Measurements from ENCODE around the gene GHDC.
A peak's percentile ranks its signal among the peaks of the same experiment; 100 is the strongest.
"Not testable (repeated sequence)": the region's sequence is repeated elsewhere in the genome, so short reads cannot be mapped to it uniquely, and the experiment has no call there.

The GHDC gene

DNA sequence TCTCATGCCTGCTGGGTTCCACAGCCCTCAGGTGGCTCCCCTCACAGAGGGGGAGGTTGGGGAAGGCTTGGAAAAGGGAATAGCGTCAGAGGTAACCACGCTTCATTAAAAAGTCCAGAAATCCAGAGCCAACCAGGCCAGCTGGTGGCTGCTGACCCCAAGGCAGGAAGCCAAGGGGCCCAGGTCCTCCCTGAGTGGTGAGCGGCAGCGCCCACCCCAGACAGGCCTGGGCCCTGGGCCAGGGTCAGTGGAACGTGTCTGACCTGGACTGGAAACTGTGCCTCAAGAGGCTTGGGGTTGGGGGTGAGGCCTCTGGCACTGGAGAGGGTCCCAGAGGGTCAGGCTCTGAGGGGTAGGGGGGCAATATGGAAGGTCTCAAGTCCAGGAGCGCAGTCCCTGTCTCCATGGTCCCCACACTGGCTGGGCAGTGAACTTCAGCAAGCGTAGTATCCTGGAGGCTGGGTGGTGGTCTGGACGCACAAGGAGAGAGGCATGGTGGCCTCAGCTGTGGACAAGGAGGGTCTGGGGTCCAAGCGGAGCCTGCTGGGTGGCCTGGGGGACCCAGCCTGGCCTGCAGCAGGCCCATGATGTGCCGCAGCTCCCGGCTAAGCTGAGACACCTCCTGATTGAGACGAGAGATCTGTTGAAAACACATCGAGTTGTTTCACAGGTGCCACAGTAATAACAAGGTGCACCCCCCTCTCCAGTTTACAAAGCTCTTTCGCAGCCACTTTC is 34.3 kb downstream of the GHDC start:
- POLR2A ChIA-PET = interaction anchor here (1.1 to 1.4 kb wide), 2 partner anchors 39 to 142 kb away, joined by 4 read pairs; partner anchors contain the start of genes DNAJC7 and KAT2A

DNA sequence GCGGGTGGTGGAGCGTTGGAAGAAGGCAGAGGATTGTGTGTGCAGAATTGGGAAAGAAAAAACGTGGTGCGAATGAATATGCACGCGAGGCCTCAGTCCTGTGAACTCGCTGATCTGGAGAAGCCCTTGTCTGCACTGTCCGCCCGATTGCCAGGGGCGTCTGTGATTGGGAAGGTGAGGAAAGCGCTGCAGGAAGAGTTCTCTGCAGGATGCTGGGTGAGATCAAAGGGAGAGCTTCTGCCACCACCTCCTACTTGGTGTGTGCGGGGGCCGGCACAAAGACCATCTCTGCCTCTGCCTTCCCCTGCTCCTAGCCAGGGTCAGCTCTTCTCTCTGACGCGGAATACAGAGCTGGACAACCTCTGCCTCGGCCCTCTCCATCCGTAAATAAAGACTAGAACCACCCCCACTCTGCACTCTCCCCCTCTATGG is 38.7 kb downstream of the GHDC start:
- ChIA-PET POLR2A (interaction anchor here (0.6 to 1.0 kb wide), 2 partner anchors 122 to 138 kb away, joined by 3 read pairs; partner anchors contain the start of gene DNAJC7), CTCF (interaction anchor here (0.7 kb wide), 1 partner anchor 624 kb away, joined by 3 read pairs; no protein-coding TSS in a partner anchor)
- no peak for DNase-seq (ENCODE audit: extremely low spot score)
- TF ChIP-seq ELF4 (IDR thresholded peaks at IDR 0.05) = no peak
- TF ChIP-seq L3MBTL2 (conservative IDR thresholded peaks at IDR 0.05) = peak; percentile 36; the same call in 1 of the 2 replicates

More for the DNA sequence above, 34.3 kb downstream of the GHDC start:
- TF ChIP-seq ARNT (IDR thresholded peaks at IDR 0.05) (no peak), NFRKB (IDR thresholded peaks at IDR 0.05) (no peak), ELF4 (IDR thresholded peaks at IDR 0.05) (no peak), FOXK2 (IDR thresholded peaks at IDR 0.05) (no peak), CTBP1 (IDR thresholded peaks at IDR 0.05; ENCODE audit: borderline replicate concordance) (no peak), FOXA1 (IDR thresholded peaks at IDR 0.05) (no peak)
- DNase-seq (ENCODE audit: extremely low spot score) = no peak
- CTCF ChIA-PET = interaction anchor here (0.6 kb wide), 1 partner anchor 27 kb away, joined by 4 read pairs; no protein-coding TSS in a partner anchor

DNA sequence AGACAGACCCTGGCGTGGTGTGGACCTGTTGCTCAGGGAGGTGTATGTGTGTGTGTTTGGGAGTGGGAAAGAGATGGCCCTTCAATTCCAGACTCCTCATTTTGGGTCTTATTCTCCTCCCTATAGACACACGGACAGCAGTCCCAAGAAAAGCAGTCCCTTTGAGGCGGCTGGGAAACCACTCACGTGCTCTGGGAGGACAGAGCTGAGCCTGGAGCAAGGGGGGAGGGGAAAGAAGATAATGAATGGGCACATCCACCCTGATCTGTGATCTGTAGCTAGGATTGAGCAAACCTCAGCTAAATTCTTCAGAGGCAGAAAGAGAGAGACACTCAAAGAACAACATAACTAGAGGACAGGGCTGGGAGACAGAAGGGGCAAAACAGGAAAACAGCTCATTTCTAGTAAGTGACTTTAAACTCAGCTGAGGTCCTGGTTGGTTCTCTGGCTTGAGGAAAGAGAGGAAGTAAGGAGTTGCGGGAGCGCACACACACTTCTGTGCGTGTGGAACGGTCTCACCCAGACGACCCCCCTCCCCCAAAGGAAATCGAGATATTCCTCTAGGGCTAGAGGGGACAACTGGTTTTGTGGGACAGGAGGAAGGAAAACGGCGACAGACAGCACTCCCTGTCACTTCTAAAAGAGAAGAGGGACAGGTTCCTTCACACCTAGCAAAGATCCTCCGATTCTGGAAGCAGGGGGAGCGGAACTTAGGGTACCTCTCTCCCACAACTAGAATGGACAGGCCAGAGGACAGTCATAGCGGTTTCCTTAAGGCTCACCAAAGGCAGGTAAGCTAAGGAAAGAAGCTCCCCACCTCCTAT is 40.2 kb downstream of the GHDC start:
- ChIA-PET POLR2A (interaction anchor here (0.8 to 1.2 kb wide), 5 partner anchors 11 to 34 kb away, joined by 3 to 4 read pairs (median 4); no protein-coding TSS in a partner anchor), CTCF (interaction anchor here (0.7 to 1.4 kb wide), 3 partner anchors 9 to 12 kb away, joined by 3 to 5 read pairs (median 3); no protein-coding TSS in a partner anchor)
- no peak for DNase-seq (ENCODE audit: extremely low spot score)
- TF ChIP-seq FOXK2 (IDR thresholded peaks at IDR 0.05) (no peak), ZNF384 (IDR thresholded peaks at IDR 0.05) (no peak), ARNT (IDR thresholded peaks at IDR 0.05) (no peak), CTBP1 (IDR thresholded peaks at IDR 0.05; ENCODE audit: borderline replicate concordance) (no peak), ELF4 (IDR thresholded peaks at IDR 0.05) (no peak), HDGF (IDR thresholded peaks at IDR 0.05; ENCODE audit: borderline replicate concordance) (no peak), FOXM1 (IDR thresholded peaks at IDR 0.05; ENCODE audit: borderline replicate concordance) (no peak), SP1 (IDR thresholded peaks at IDR 0.05) (no peak), L3MBTL2 (conservative IDR thresholded peaks at IDR 0.05) (no peak), NFRKB (IDR thresholded peaks at IDR 0.05) (no peak), SUZ12 (IDR thresholded peaks at IDR 0.05) (no peak), LEF1 (IDR thresholded peaks at IDR 0.05; ENCODE audit: borderline replicate concordance) (no peak), FOXA1 (IDR thresholded peaks at IDR 0.05) (no peak), TARDBP (IDR thresholded peaks at IDR 0.05) (no peak), BHLHE40 (IDR thresholded peaks at IDR 0.05; ENCODE audit: borderline replicate concordance) (no peak)
- TF ChIP-seq, protein P1, sequence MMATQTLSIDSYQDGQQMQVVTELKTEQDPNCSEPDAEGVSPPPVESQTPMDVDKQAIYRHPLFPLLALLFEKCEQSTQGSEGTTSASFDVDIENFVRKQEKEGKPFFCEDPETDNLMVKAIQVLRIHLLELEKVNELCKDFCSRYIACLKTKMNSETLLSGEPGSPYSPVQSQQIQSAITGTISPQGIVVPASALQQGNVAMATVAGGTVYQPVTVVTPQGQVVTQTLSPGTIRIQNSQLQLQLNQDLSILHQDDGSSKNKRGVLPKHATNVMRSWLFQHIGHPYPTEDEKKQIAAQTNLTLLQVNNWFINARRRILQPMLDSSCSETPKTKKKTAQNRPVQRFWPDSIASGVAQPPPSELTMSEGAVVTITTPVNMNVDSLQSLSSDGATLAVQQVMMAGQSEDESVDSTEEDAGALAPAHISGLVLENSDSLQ (IDR thresholded peaks at IDR 0.05) = no peak

DNA sequence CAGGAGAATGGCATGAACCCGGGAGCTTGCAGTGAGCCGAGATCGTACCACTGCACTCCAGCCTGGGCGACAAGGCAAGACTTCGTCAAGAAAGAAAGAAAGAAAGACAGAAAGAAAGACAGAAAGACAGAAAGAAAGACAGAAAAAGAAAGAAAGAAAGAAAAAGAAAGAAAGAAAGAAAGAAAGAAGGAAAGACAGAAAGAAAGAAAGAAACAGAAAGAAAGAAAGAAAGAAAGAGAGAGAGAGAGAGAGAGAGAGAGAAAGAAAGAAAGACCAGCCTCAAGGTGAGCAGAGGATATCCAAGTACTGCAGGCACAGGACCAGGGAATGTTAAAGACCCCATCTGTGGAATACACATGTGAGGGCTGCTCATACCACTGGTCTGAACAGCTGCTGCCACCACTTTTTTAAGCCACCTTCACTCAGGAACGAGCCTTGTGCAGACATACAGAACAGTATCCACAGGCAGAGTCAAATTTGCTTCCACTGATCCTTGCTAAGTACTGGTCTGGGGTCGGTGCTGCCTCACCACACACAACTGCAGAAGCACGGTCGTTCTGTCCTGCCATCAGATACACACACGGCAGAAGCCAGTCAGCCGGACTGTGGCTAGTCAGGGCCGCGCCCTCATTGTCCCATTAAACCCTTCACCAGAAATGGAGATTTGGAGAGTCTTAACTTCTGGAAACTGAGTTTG is 47.2 kb downstream of the GHDC start:
- TF ChIP-seq HDGF (IDR thresholded peaks at IDR 0.05; ENCODE audit: borderline replicate concordance) (no peak), SP1 (IDR thresholded peaks at IDR 0.05) (no peak), NFRKB (IDR thresholded peaks at IDR 0.05) (no peak), L3MBTL2 (conservative IDR thresholded peaks at IDR 0.05) (no peak), TARDBP (IDR thresholded peaks at IDR 0.05) (no peak), ELF4 (IDR thresholded peaks at IDR 0.05) (no peak), FOXM1 (IDR thresholded peaks at IDR 0.05; ENCODE audit: borderline replicate concordance) (no peak), FOXK2 (IDR thresholded peaks at IDR 0.05) (no peak), CTBP1 (IDR thresholded peaks at IDR 0.05; ENCODE audit: borderline replicate concordance) (no peak), SUZ12 (IDR thresholded peaks at IDR 0.05) (no peak), ZNF384 (IDR thresholded peaks at IDR 0.05) (no peak), BHLHE40 (IDR thresholded peaks at IDR 0.05; ENCODE audit: borderline replicate concordance) (no peak), FOXA1 (IDR thresholded peaks at IDR 0.05) (no peak), ARNT (IDR thresholded peaks at IDR 0.05) (no peak), LEF1 (IDR thresholded peaks at IDR 0.05; ENCODE audit: borderline replicate concordance) (no peak)
- TF ChIP-seq, protein P1 (IDR thresholded peaks at IDR 0.05) = no peak
- DNase-seq (ENCODE audit: extremely low spot score) = no peak
- ChIA-PET CTCF (interaction anchor here (0.5 to 0.6 kb wide), 2 partner anchors 63 to 174 kb away, joined by 3 read pairs; no protein-coding TSS in a partner anchor), POLR2A (no interaction called here)

DNA sequence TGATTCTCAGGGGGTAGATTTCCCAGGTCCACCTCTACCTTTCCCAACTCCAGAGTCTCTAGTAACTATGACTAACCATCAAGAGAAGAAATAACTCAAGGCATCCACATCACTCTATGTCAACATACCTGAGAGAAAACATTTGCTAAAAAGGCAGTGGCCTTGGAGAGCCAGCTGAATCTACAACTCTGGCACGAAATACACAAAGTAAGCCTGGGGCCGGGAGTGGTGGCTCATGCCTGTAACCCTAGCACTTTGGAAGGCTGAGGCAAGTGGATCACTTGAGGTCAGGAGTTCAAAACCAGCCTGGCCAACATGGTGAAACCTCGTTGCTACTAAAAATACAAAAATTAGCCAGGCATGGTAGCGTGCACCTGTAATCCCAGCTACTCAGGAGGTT is 51.2 kb downstream of the GHDC start:
- CTCF ChIA-PET = interaction anchor here (0.9 kb wide), 1 partner anchor 11 kb away, joined by 5 read pairs; no protein-coding TSS in a partner anchor
- POLR2A ChIA-PET = interaction anchor here (0.9 to 1.8 kb wide), 3 partner anchors 11 to 126 kb away, joined by 4 to 6 read pairs (median 6); partner anchors contain the start of genes DNAJC7 and KAT2A
- DNase-seq (ENCODE audit: extremely low spot score) = not testable (repeated sequence)

Measured in HEK293T (cell line).